Stimulated activated CD4-positive, alpha-beta T cell treated with anti-CD3 and anti-CD28 coated beads, Interleukin-2, amount 100 ng/mL, for 48 hours (primary cell): Measurements from ENCODE around the gene PDF.
"Not testable (repeated sequence)": the region's sequence is repeated elsewhere in the genome, so short reads cannot be mapped to it uniquely, and the experiment has no call there.

Experiments used
- DNase-seq, 2 donors: peaks; one replicate each; pipeline ENCODE4 v3.0.0-alpha.2; 2020

PDF gene

GRCh38 chr16:69314534-69314933, 15.9 kb downstream of the PDF start:
- DNase-seq: no peak

GRCh38 chr16:69313469-69313868, 16.9 kb downstream of the PDF start:
- DNase-seq: no peak

- DNase-seq: peak; percentile 28 to 41
Observed at GRCh38 chr16:69311533-69312387, 18.6 kb downstream of the PDF start.

- DNase-seq: peak; percentile 99
Observed at GRCh38 chr16:69310653-69311532, 19.5 kb downstream of the PDF start, which contains the start of gene VPS4A. TSS of gene VPS4A (plus strand) at chr16:69311350. CDS start at chr16:69311512, 162 bp downstream.

GRCh38 chr16:69309316-69309715, 21.1 kb downstream of the PDF start:
- DNase-seq: no peak

GRCh38 chr16:69307856-69308255, 22.5 kb downstream of the PDF start:
- DNase-seq: no peak

GRCh38 chr16:69307091-69307490, 23.3 kb downstream of the PDF start:
- DNase-seq: no peak

- no peak for DNase-seq
Observed at GRCh38 chr16:69306031-69306430, 24.4 kb downstream of the PDF start.

GRCh38 chr16:69302301-69302700, 28.1 kb downstream of the PDF start:
- no peak for DNase-seq

GRCh38 chr16:69301861-69302260, 28.5 kb downstream of the PDF start:
- no peak for DNase-seq

GRCh38 chr16:69301187-69301586, 29.2 kb downstream of the PDF start:
- no peak for DNase-seq

- DNase-seq: no peak
Observed at GRCh38 chr16:69298261-69298660, 32.1 kb downstream of the PDF start.

- DNase-seq: not testable (repeated sequence)
Observed at GRCh38 chr16:69296771-69297170, 33.6 kb downstream of the PDF start.

- no peak for DNase-seq
Observed at GRCh38 chr16:69294051-69294450, 36.3 kb downstream of the PDF start.

GRCh38 chr16:69293401-69293800, 37.0 kb downstream of the PDF start:
- no peak for DNase-seq

- not testable (repeated sequence) for DNase-seq
Observed at GRCh38 chr16:69291657-69292056, 38.7 kb downstream of the PDF start.

- DNase-seq: peak; percentile 37 to 41
Observed at GRCh38 chr16:69286941-69287713, 43.3 kb downstream of the PDF start.

GRCh38 chr16:69285240-69285639, 45.1 kb downstream of the PDF start:
- DNase-seq: no peak

- DNase-seq: no peak
Observed at GRCh38 chr16:69283851-69284250, 46.5 kb downstream of the PDF start.

- no peak for DNase-seq
Observed at GRCh38 chr16:69277413-69277812, 53.0 kb downstream of the PDF start.
